Spleen (tissue), 11 donors: Measurements from ENCODE around the gene LRSAM1. TPM values are rescaled to one million over a fixed set of nuclear protein-coding genes. Genes with fewer than 3 reads are reported as not detected.

Source experiments
- DNase-seq: peaks from one replicate; pipeline ENCODE4 v3.0.0-alpha.2; 2020
- H3K27ac ChIP-seq, 8 donors: fragments of 200-600 bp; sonication (generic) in 7 of 8; 1 replicate in 4 of 8; 2 replicates in 4 of 8; pipeline versions ENCODE4 v1.5.0 to v1.8.0; 2016 to 2021; ENCODE audit warnings: inconsistent platforms in 4 of 8, mild to moderate bottlenecking in 4 of 8, moderate library complexity in 1 of 8
- H3K27me3 ChIP-seq, 7 donors: fragments of 200-600 bp; sonication (generic) in 6 of 7; replicated peaks in 1 of 7; 1 replicate in 4 of 7; 2 replicates in 3 of 7; pipeline versions ENCODE4 v1.5.0 to v1.8.0; 2016 to 2021; ENCODE audit warnings: inconsistent platforms in 3 of 7, mild to moderate bottlenecking in 1 of 7
- H3K36me3 ChIP-seq, 6 donors: fragments of 200-600 bp; sonication (generic) in 5 of 6; 1 replicate in 4 of 6; 2 replicates in 2 of 6; pipeline versions ENCODE4 v1.5.0 to v1.8.0; 2016 to 2021; ENCODE audit warnings: inconsistent platforms in 2 of 6
- H3K4me1 ChIP-seq, 6 donors: fragments of 200-600 bp; sonication (generic) in 5 of 6; 1 replicate in 3 of 6; 2 replicates in 3 of 6; pipeline versions ENCODE4 v1.5.0 to v1.8.0; 2016 to 2021; ENCODE audit warnings: inconsistent platforms in 3 of 6
- H3K4me3 ChIP-seq, 8 donors: fragments of 200-600 bp; sonication (generic) in 7 of 8; 1 replicate in 4 of 8; 2 replicates in 4 of 8; pipeline versions ENCODE4 v1.5.0 to v1.8.0; 2016 to 2021; ENCODE audit warnings: inconsistent platforms in 4 of 8, mild to moderate bottlenecking in 4 of 8, moderate library complexity in 2 of 8
- H3K9me3 ChIP-seq, 8 donors: fragments of 200-600 bp; sonication (generic) in 7 of 8; 1 replicate in 4 of 8; 2 replicates in 4 of 8; pipeline versions ENCODE4 v1.5.0 to v1.8.0; 2016 to 2021; ENCODE audit warnings: inconsistent platforms in 4 of 8
- POLR2A ChIP-seq, 3 donors: fragments of 450-650 bp; IDR thresholded peaks; one replicate each; pipeline ENCODE4 v1.5.1; 2017; ENCODE audit warnings: antibody characterized with exemption in 3 of 3, mild to moderate bottlenecking in 1 of 3
- POLR2AphosphoS5 ChIP-seq, 3 donors: sonication (generic); formaldehyde crosslinking; IDR thresholded peaks; one replicate each; pipeline ENCODE4 v1.5.1; 2017; ENCODE audit warnings: antibody characterized with exemption in 3 of 3
- WGBS, 5 donors: extraction: QIAGEN DNeasy Blood & Tissue Kit in 3 of 5; methylation state at CpG; one replicate each; pipeline versions ENCODE4 v1.1.5 to v1.1.7; 2013 to 2018; 5-methylcytosine and 5-hydroxymethylcytosine counted together
- intact Hi-C: fragments of 100-400 bp; cut with DNase I; formaldehyde crosslinking; loops from one replicate; pipeline ENCODE4 v1.15.0; 2023; ENCODE audit warnings: low total_unique reads
- polyA plus RNA-seq, 3 donors: library from polyadenylated mRNA; stranded (reverse); fragments of 200-250 nt; gene quantifications; one replicate each; pipeline ENCODE4 v1.2.1, GENCODE V29; 2013
- total RNA-seq, 7 donors: library from RNA; depleted of rRNA in 3 of 7; stranded (reverse); fragments of >200 nt in 3 of 7; fragmentation: NEBNext Ultra II Directional in 4 of 7; extraction: Animal tissue kit (Norgen Biotek cat#: 25700) in 4 of 7; gene quantifications; one replicate each; pipeline versions ENCODE4 v1.1.0 to v1.2.1, GENCODE V29; 2016 to 2021
- TF ChIP-seq, protein P1 (sequence below), 11 experiments: fragments of 200-600 bp in 7 of 11; fragments of 450-650 bp in 4 of 11; sonication (generic) in 4 of 11; IDR thresholded peaks in 8 of 11; conservative IDR thresholded peaks in 3 of 11; 1 replicate in 7 of 11; 2 replicates in 4 of 11; pipeline versions ENCODE4 v1.4.0 to v1.8.0; 2016 to 2021; ENCODE audit warnings: antibody characterized with exemption in 11 of 11, inconsistent platforms in 4 of 11, mild to moderate bottlenecking in 1 of 11
- donor health status: healthy with polysubstance abuse.
- donor health status: DM: no; HTN: no; CAD: no; lungs with moderate emphysema.
- donor health status: DM: no; HTN: no; CAD: no.
- donor health status: Bipolar disorder and iron deficiency.
- donor health status: healthy.
- donor health status: DM: no; HTN: no; CAD: no.
- donor health status: DM: yes; HTN: yes; CAD: no.

Gene LRSAM1
- total and polyA plus RNA-seq, 10 donors, result 13.5 to 32.1 (median 25.1) TPM

DNA sequence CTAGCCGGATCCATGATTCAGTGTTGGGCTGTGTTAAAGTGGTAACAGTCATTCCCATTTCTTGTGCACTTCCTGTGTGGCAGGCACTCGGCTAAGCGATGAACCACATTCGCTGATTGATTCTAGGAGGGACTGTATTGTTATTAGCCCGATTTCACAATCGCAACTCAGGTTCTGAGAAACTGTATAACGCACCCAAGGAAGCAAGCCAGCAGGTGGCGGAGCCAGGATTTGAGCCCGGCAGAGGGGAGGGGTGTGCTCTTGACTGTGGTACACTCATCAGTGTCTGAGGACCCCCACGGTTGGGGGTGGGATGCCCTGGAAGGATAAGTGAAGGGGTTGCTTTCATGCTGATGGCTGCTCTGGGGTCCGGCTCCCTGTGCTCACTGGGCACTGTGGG is 34.7 kb downstream of the LRSAM1 start:
- Histone ChIP-seq H3K4me3 (no peak overlapping the region), H3K27ac (no peak overlapping the region), H3K36me3 (peaks cover 0 to 100% (median 80%) of the 10 kb centered on the region in 6 donors), H3K9me3 (no peaks in the 10 kb centered on the region), H3K27me3 (no peaks in the 10 kb centered on the region), H3K4me1 (no peaks in the 10 kb centered on the region)
- WGBS, 5 donors, result 92 to 94% (median 92%) methylated on average over 9 to 11 of the region's 11 CpGs
- DNase-seq, result no peak
- intact Hi-C loops, result no loop called here
- no peak for TF ChIP-seq POLR2A (IDR thresholded peaks at IDR 0.05)

DNA sequence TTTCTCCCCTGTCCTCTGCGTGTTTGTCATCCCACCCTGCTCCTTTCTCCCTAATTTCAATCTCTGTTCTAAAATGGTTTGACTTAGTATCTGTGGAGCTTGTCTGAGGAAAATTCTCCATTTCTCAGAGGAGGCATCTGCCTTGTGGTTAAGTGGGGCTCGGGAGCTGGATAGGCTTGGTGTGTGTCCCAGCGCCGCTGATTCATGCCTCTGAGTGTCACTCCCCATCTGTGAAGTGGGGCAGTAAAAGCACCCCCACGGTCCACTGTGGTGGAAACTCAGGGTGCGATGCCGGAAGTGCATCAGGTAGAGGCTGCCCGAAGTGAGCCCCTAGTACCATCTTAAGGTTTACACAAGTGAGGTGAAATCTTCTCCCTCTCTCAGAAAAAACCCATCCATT is 37.6 kb downstream of the LRSAM1 start:
- Histone ChIP-seq H3K36me3 (peaks cover 0 to 100% (median 80%) of the 10 kb centered on the region in 6 donors), H3K27ac (no peak overlapping the region), H3K4me3 (no peak overlapping the region), H3K9me3 (no peaks in the 10 kb centered on the region), H3K27me3 (no peaks in the 10 kb centered on the region), H3K4me1 (no peaks in the 10 kb centered on the region)
- no peak for DNase-seq
- TF ChIP-seq POLR2AphosphoS5 (IDR thresholded peaks at IDR 0.05) (no peak), POLR2A (IDR thresholded peaks at IDR 0.05) (no peak)
- TF ChIP-seq, protein P1, sequence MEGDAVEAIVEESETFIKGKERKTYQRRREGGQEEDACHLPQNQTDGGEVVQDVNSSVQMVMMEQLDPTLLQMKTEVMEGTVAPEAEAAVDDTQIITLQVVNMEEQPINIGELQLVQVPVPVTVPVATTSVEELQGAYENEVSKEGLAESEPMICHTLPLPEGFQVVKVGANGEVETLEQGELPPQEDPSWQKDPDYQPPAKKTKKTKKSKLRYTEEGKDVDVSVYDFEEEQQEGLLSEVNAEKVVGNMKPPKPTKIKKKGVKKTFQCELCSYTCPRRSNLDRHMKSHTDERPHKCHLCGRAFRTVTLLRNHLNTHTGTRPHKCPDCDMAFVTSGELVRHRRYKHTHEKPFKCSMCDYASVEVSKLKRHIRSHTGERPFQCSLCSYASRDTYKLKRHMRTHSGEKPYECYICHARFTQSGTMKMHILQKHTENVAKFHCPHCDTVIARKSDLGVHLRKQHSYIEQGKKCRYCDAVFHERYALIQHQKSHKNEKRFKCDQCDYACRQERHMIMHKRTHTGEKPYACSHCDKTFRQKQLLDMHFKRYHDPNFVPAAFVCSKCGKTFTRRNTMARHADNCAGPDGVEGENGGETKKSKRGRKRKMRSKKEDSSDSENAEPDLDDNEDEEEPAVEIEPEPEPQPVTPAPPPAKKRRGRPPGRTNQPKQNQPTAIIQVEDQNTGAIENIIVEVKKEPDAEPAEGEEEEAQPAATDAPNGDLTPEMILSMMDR (IDR thresholded peaks at IDR 0.05 in 8 of 11, conservative IDR thresholded peaks at IDR 0.05 in 3 of 11), result no peak
- intact Hi-C loops, result no loop called here
- WGBS, 5 donors, result 85 to 95% (median 89%) methylated on average over 8 of the region's 8 CpGs

DNA sequence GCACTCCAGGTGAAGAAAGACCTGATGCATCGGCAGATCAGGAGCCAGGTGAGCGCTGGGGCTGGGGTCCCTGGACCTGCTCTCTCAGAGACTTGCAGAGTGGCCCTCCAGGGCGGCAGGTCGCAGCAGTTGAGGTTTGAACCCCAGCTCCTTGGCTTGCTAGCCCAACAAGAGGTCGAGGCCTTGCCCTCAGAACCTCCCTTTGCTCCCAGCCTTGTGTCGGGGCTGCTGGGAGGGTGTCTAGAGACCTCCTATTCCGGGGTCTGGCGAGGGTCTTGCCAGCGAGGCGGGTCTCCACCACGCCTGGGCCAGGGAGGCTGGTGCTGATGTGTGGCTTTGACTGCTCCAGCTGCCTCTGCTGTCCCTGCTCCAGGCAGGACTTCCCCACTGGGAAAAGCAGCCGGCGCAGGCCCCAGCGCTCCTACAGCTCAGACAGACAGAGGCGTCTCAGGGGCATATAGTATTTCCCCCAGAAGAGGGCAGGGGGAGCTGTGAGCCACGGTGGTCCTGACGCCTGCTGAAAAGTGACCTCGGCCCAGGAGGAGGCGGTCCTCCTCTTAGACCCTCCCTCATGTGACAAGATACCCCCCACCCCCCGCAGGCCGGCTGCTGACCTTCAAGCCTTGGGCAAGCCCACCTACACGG is 38.3 kb downstream of the LRSAM1 start:
- Histone ChIP-seq H3K4me1 (peaks cover 0 to under 1% (median 0%) of the 10 kb centered on the region in 6 donors), H3K36me3 (peaks cover 0 to 100% (median 82%) of the 10 kb centered on the region in 6 donors), H3K9me3 (no peaks in the 10 kb centered on the region), H3K27ac (no peak overlapping the region), H3K27me3 (no peaks in the 10 kb centered on the region), H3K4me3 (no peak overlapping the region)
- TF ChIP-seq, protein P1 (IDR thresholded peaks at IDR 0.05 in 8 of 11, conservative IDR thresholded peaks at IDR 0.05 in 3 of 11), result no peak
- TF ChIP-seq POLR2AphosphoS5 (IDR thresholded peaks at IDR 0.05) (peak in 1 of 3 donors; percentile 16), POLR2A (IDR thresholded peaks at IDR 0.05) (no peak)
- intact Hi-C loops, result no loop called here
- no peak for DNase-seq
- WGBS, 5 donors, result 82 to 86% (median 85%) methylated on average over 15 to 22 of the region's 22 CpGs

DNA sequence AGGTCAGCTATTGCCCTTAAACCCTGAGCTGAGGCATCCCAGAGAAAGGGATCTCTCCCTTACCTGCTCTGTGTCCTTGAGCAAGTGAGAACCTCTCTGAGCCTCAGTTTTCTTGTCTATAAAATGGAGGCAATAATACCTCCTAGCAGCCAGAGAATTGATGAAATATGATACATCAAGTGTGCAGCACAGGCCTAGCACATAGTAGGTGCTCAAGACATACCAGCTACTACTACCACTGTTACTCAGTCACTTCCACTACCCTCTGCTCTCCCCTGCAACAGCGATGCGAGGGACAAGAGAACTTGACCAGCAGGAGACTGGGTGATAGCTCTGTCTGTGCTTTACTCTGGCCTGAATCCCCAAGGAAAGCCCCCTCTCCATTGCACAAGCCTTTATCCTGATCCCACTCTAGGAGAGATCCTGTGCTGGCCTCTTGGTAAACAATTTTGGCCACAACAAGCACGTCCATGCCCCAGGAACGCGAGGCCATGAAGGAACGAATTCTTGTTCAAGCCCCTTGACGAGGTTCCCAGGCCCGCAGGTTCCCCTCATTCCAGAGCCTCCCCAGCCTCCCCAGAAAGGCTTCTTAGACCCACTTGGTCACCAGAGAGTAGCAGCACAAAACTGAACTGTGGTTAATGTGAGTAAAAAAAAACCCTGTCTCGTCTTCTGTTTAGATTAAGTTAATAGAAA is 39.4 kb downstream of the LRSAM1 start:
- Histone ChIP-seq H3K27ac (no peak overlapping the region), H3K9me3 (no peaks in the 10 kb centered on the region), H3K4me1 (peaks cover 0 to 11% (median 3%) of the 10 kb centered on the region in 6 donors), H3K27me3 (no peaks in the 10 kb centered on the region), H3K4me3 (no peak overlapping the region), H3K36me3 (peaks cover 0 to 100% (median 82%) of the 10 kb centered on the region in 6 donors)
- DNase-seq, result no peak
- TF ChIP-seq POLR2A (IDR thresholded peaks at IDR 0.05), result no peak
- TF ChIP-seq, protein P1 (IDR thresholded peaks at IDR 0.05 in 8 of 11, conservative IDR thresholded peaks at IDR 0.05 in 3 of 11), result no peak
- no peak for TF ChIP-seq POLR2AphosphoS5 (IDR thresholded peaks at IDR 0.05)
- intact Hi-C loops, result no loop called here
- 88 to 91% (median 90%) methylated on average over 9 of the region's 9 CpGs for WGBS, 5 donors
